ENCODE data around the gene RELN. TPM values are rescaled to one million over a fixed set of nuclear protein-coding genes. Genes with fewer than 3 reads are reported as not detected.

Gene RELN
- total and polyA plus RNA-seq, 8 donors = 3.6 to 20.1 (median 15.3) TPM

DNA sequence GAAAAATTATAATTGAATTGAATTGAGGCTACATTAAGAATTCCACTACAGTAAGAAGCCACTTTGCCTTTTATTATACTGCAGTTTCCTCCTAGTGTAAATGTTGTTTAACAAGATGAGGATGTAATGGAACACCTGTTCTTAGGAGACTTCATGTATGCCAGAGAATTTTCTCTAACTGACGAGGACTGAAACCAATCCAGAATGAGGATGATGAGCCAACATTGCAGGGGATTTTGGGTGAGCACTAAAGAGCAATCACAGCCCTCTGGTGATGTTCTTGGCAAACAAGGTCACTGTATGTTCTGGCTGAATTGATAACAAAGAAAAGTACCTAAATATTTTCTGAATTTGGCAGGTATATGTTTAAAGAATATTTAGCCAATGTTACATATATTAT is 60.9 kb downstream of the RELN start:
- no peak overlapping the region for H3K27ac ChIP-seq
- TF ChIP-seq, protein P1, sequence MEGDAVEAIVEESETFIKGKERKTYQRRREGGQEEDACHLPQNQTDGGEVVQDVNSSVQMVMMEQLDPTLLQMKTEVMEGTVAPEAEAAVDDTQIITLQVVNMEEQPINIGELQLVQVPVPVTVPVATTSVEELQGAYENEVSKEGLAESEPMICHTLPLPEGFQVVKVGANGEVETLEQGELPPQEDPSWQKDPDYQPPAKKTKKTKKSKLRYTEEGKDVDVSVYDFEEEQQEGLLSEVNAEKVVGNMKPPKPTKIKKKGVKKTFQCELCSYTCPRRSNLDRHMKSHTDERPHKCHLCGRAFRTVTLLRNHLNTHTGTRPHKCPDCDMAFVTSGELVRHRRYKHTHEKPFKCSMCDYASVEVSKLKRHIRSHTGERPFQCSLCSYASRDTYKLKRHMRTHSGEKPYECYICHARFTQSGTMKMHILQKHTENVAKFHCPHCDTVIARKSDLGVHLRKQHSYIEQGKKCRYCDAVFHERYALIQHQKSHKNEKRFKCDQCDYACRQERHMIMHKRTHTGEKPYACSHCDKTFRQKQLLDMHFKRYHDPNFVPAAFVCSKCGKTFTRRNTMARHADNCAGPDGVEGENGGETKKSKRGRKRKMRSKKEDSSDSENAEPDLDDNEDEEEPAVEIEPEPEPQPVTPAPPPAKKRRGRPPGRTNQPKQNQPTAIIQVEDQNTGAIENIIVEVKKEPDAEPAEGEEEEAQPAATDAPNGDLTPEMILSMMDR (IDR thresholded peaks at IDR 0.05) = no peak
- intact Hi-C loops (cut with DNase I) = no loop called here
- no peak for DNase-seq
- H3K4me1 ChIP-seq = no peaks in the 10 kb centered on the region
- no peaks in the 10 kb centered on the region for H3K27me3 ChIP-seq
- H3K4me3 ChIP-seq = no peak overlapping the region
- H3K9me3 ChIP-seq = no peaks in the 10 kb centered on the region
- H3K36me3 ChIP-seq = no peaks in the 10 kb centered on the region
- no peak for ATAC-seq

DNA sequence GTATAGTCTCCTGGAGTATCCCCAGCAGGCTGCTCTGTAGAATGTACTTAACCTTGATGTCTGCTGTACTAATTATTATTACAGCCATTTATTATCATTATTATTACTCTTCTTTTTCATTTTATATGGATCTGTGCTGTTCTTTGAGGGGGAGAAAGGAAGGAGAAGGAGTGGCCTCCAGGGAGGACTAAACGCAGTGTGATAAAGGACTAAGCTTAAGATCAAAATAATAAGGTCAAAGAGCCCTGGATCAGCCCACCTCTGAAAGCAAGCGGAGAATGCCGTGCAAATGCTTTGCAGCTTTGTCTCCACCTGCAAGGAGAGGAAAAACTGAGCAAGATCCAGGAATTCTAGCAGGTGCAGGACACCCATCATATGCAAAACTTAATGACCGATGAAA is 65.3 kb downstream of the RELN start:
- no peak for DNase-seq
- TF ChIP-seq, protein P1 (IDR thresholded peaks at IDR 0.05) = no peak
- Histone ChIP-seq H3K27ac (no peak overlapping the region), H3K9me3 (no peaks in the 10 kb centered on the region), H3K4me3 (no peak overlapping the region), H3K27me3 (no peaks in the 10 kb centered on the region), H3K36me3 (no peaks in the 10 kb centered on the region), H3K4me1 (no peaks in the 10 kb centered on the region)
- intact Hi-C loops (cut with DNase I) = no loop called here
- no peak for ATAC-seq

GRCh38 chr7:103922407-103922806 is 67.1 kb downstream of the RELN start:
- DNase-seq = no peak
- no peak for ATAC-seq
- no peaks in the 10 kb centered on the region for H3K9me3 ChIP-seq
- no peaks in the 10 kb centered on the region for H3K36me3 ChIP-seq
- H3K4me1 ChIP-seq = no peaks in the 10 kb centered on the region
- no peaks in the 10 kb centered on the region for H3K27me3 ChIP-seq
- no peak overlapping the region for H3K27ac ChIP-seq
- TF ChIP-seq, protein P1 (IDR thresholded peaks at IDR 0.05) = no peak
- H3K4me3 ChIP-seq = no peak overlapping the region
- intact Hi-C loops (cut with DNase I) = no loop called here

GRCh38 chr7:103921692-103922091 is 67.8 kb downstream of the RELN start:
- ATAC-seq (no peak), DNase-seq (no peak)
- no peaks in the 10 kb centered on the region for H3K9me3 ChIP-seq
- no peak overlapping the region for H3K27ac ChIP-seq
- H3K36me3 ChIP-seq = no peaks in the 10 kb centered on the region
- TF ChIP-seq, protein P1 (IDR thresholded peaks at IDR 0.05) = no peak
- H3K4me3 ChIP-seq = no peak overlapping the region
- intact Hi-C loops (cut with DNase I) = no loop called here
- no peaks in the 10 kb centered on the region for H3K4me1 ChIP-seq
- H3K27me3 ChIP-seq = no peaks in the 10 kb centered on the region

GRCh38 chr7:103919272-103919868 is 70.1 kb downstream of the RELN start:
- TF ChIP-seq, protein P1 (IDR thresholded peaks at IDR 0.05) = no peak
- Histone ChIP-seq H3K4me3 (no peak overlapping the region), H3K4me1 (no peaks in the 10 kb centered on the region), H3K9me3 (no peaks in the 10 kb centered on the region), H3K36me3 (no peaks in the 10 kb centered on the region), H3K27me3 (no peaks in the 10 kb centered on the region), H3K27ac (no peak overlapping the region)
- no peak for DNase-seq
- intact Hi-C loops (cut with DNase I) = no loop called here
- ATAC-seq = no peak

Data from left lung (tissue), 10 donors.